ENCODE data around the gene NPTXR. TPM values are rescaled to one million over a fixed set of nuclear protein-coding genes. Genes with fewer than 3 reads are reported as not detected.

NPTXR gene
- polyA plus RNA-seq, 3 donors = 4.1 to 4.9 (median 4.4) TPM

- peak; percentile 83 for DNase-seq
Measured at GRCh38 chr22:38870312-38870741, 26.5 kb upstream of the NPTXR start.

- DNase-seq = no peak
Measured at GRCh38 chr22:38869663-38870062, 25.8 kb upstream of the NPTXR start.

- peak; percentile 65 for DNase-seq
Measured at GRCh38 chr22:38868886-38869381, 25.1 kb upstream of the NPTXR start.

- no peak for DNase-seq
Measured at GRCh38 chr22:38868286-38868721, 24.5 kb upstream of the NPTXR start.

GRCh38 chr22:38867471-38868285 is 23.9 kb upstream of the NPTXR start:
- no peak for DNase-seq

- no peak for DNase-seq
Measured at GRCh38 chr22:38867124-38867455, 23.3 kb upstream of the NPTXR start.

- DNase-seq = peak; percentile 54
Measured at GRCh38 chr22:38866399-38867123, 22.7 kb upstream of the NPTXR start.

- DNase-seq = no peak
Measured at GRCh38 chr22:38866024-38866398, 22.2 kb upstream of the NPTXR start.

- no peak for DNase-seq
Measured at GRCh38 chr22:38865201-38866023, 21.6 kb upstream of the NPTXR start.

- no peak for DNase-seq
Measured at GRCh38 chr22:38864361-38865191, 20.7 kb upstream of the NPTXR start.

GRCh38 chr22:38863531-38864131 is 19.8 kb upstream of the NPTXR start:
- DNase-seq = no peak

- DNase-seq = no peak
Measured at GRCh38 chr22:38862375-38863329, 18.8 kb upstream of the NPTXR start.

- no peak for DNase-seq
Measured at GRCh38 chr22:38861927-38862326, 18.1 kb upstream of the NPTXR start.

- no peak for DNase-seq
Measured at GRCh38 chr22:38861170-38861876, 17.5 kb upstream of the NPTXR start.

- DNase-seq = no peak
Measured at GRCh38 chr22:38860283-38861169, 16.7 kb upstream of the NPTXR start.

GRCh38 chr22:38859581-38860282 is 15.9 kb upstream of the NPTXR start:
- no peak for DNase-seq

- DNase-seq = no peak
Measured at GRCh38 chr22:38858492-38858891, 14.7 kb upstream of the NPTXR start.
